ENCODE data around the gene PLSCR4. TPM values are rescaled to one million over a fixed set of nuclear protein-coding genes. Genes with fewer than 3 reads are reported as not detected.

Gene PLSCR4
- total and polyA plus RNA-seq, 2 of the 8 experiments (the other 6 are each of a cell fraction or from before 2014, with no cell fraction given) = 1.8 to 2.9 TPM

GRCh38 chr3:146169891-146170290 lies 81.0 kb downstream of the PLSCR4 start:
- no peaks in the 10 kb centered on the region for H3K79me2 ChIP-seq (ENCODE audit: control insufficient read depth in 1 of 2, insufficient read depth in 2 of 2, low read length in 2 of 2)
- H3K36me3 ChIP-seq (ENCODE audit: control insufficient read depth in 2 of 4, insufficient read depth in 4 of 4, low read length in 3 of 4) = no peaks in the 10 kb centered on the region
- no peak overlapping the region for H3K4me3 ChIP-seq (ENCODE audit: extremely low read depth in 1 of 4, insufficient read depth in 2 of 4, low read depth in 3 of 4, low read length in 4 of 4)
- no peak overlapping the region for H4K5ac ChIP-seq (ENCODE audit: insufficient read length, low read depth, low read length)
- ChIA-PET CTCF (ENCODE audit: partially characterized antibody) (interaction anchor here (0.5 to 1.3 kb wide), 4 partner anchors 11 to 240 kb away, joined by 3 to 4 read pairs (median 3); no protein-coding TSS in a partner anchor), POLR2A (ENCODE audit: partially characterized antibody) (no interaction called here)
- H3K9me3 ChIP-seq (ENCODE audit: insufficient read depth in 2 of 2, low read depth in 1 of 2, low read length in 1 of 2) = no peaks in the 10 kb centered on the region
- H3K27ac ChIP-seq (ENCODE audit: low read depth, low read length) = no peak overlapping the region
- H2AFZ ChIP-seq (ENCODE audit: low read length) = no peak overlapping the region
- H3K18ac ChIP-seq (ENCODE audit: extremely low read depth, low read length) = no peak overlapping the region
- no peak overlapping the region for H4K91ac ChIP-seq (replicated peaks; ENCODE audit: insufficient read length, low read length)
- H3K27me3 ChIP-seq (replicated peaks in 1 of 4; ENCODE audit: control insufficient read depth in 3 of 4, extremely low read depth in 1 of 4, insufficient read depth in 3 of 4, low read length in 3 of 4) = no peaks in the 10 kb centered on the region
- no peak overlapping the region for H2BK15ac ChIP-seq (ENCODE audit: low read length)
- no peaks in the 10 kb centered on the region for H3K4me1 ChIP-seq (replicated peaks in 1 of 4; ENCODE audit: control insufficient read depth in 3 of 4, insufficient read depth in 4 of 4, low read length in 3 of 4)
- no peak overlapping the region for H2BK120ac ChIP-seq (replicated peaks; ENCODE audit: low read depth, low read length)
- H2BK12ac ChIP-seq (ENCODE audit: low read depth, low read length) = no peak overlapping the region
- H4K20me1 ChIP-seq (replicated peaks in 1 of 2; ENCODE audit: control insufficient read depth in 1 of 2, insufficient read depth in 2 of 2, low read length in 2 of 2) = no peaks in the 10 kb centered on the region
- no peaks in the 10 kb centered on the region for H3K23me2 ChIP-seq (ENCODE audit: low read depth, low read length)
- H3K56ac ChIP-seq (replicated peaks; ENCODE audit: insufficient read length, low read depth, low read length) = no peak overlapping the region
- no peak overlapping the region for H3K14ac ChIP-seq (ENCODE audit: insufficient read length)
- H3K4me2 ChIP-seq (ENCODE audit: insufficient read depth in 1 of 2, low read depth in 2 of 2, low read length in 2 of 2) = no peak overlapping the region
- H4K8ac ChIP-seq (ENCODE audit: extremely low read depth, insufficient read depth, low read length) = no peak overlapping the region
- no peaks in the 10 kb centered on the region for H3K79me1 ChIP-seq (ENCODE audit: low read depth, low read length)
- H2BK5ac ChIP-seq (ENCODE audit: low read depth, low read length) = no peak overlapping the region
- no peak overlapping the region for H3K4ac ChIP-seq (replicated peaks; ENCODE audit: insufficient read length, low read depth, low read length)
- no peak overlapping the region for H3K9ac ChIP-seq (replicated peaks in 1 of 4; ENCODE audit: extremely low read depth in 1 of 4, low read depth in 3 of 4, low read length in 3 of 4)
- H2AK5ac ChIP-seq (ENCODE audit: low read depth, low read length) = no peak overlapping the region
- H2BK20ac ChIP-seq (ENCODE audit: low read length) = no peak overlapping the region
- H3K23ac ChIP-seq (ENCODE audit: insufficient read length) = no peak overlapping the region
- DNase-seq (ENCODE audit: low read depth in 1 of 2, low spot score in 2 of 2) = no peak
- WGBS, 2 experiments (ENCODE audit: extremely low coverage in 1 of 2, insufficient coverage in 1 of 2, insufficient read length in 1 of 2, insufficient replicate concordance in 2 of 2, low coverage in 1 of 2, low lambda C conversion rate in 2 of 2, missing lambda C conversion rate in 1 of 2) = 94% methylated on average over 1 of the region's 1 CpG; no CpG with 5 or more reads in 1 of the 2 experiments
- FAIRE-seq = no peak
- TF ChIP-seq CEBPB (IDR thresholded peaks at IDR 0.05; ENCODE audit: low read depth, low read length) = no peak
- no peak for TF ChIP-seq JUND (IDR thresholded peaks at IDR 0.05; ENCODE audit: low read length)
- no peak for TF ChIP-seq MAFK (IDR thresholded peaks at IDR 0.05; ENCODE audit: low read depth, low read length)
- no peak for TF ChIP-seq GTF2F1 (IDR thresholded peaks at IDR 0.05; ENCODE audit: borderline replicate concordance, low read depth, low read length)
- no peak for TF ChIP-seq POLR2AphosphoS5 (IDR thresholded peaks at IDR 0.05; ENCODE audit: low read depth, low read length)
- no peak for TF ChIP-seq NANOG (IDR thresholded peaks at IDR 0.05; ENCODE audit: insufficient read depth, low read depth, low read length, poor library complexity, severe bottlenecking)
- no peak for TF ChIP-seq EGR1 (IDR thresholded peaks at IDR 0.05; ENCODE audit: borderline replicate concordance, low read depth, low read length)
- TF ChIP-seq KDM5A (IDR thresholded peaks at IDR 0.05; ENCODE audit: low read length) = no peak
- no peak for TF ChIP-seq ATF2 (IDR thresholded peaks at IDR 0.05; ENCODE audit: low read length)
- no peak for TF ChIP-seq TCF12 (IDR thresholded peaks at IDR 0.05; ENCODE audit: low read depth, low read length)
- no peak for TF ChIP-seq HDAC2 (IDR thresholded peaks at IDR 0.05; ENCODE audit: borderline replicate concordance in 1 of 2, low read depth in 2 of 2, low read length in 2 of 2)
- TF ChIP-seq E2F6 (IDR thresholded peaks at IDR 0.05) = no peak
- no peak for TF ChIP-seq HDAC6 (IDR thresholded peaks at IDR 0.05; ENCODE audit: low read depth, low read length)
